K562 (cell line): Measurements from ENCODE around the gene GALE. TPM values are rescaled to one million over a fixed set of nuclear protein-coding genes. Genes with fewer than 3 reads are reported as not detected.
A peak's percentile ranks its signal among the peaks of the same experiment; 100 is the strongest.
"Not testable (repeated sequence)": the region's sequence is repeated elsewhere in the genome, so short reads cannot be mapped to it uniquely, and the experiment has no call there.

Source experiments
- ATAC-seq: fragments of 200-7000 bp; cut with Tn5 transposase; 3 replicates; pipeline ENCODE4 v1.9.1; 2020; ENCODE audit warnings: moderate library complexity
- BruUV-seq: library from RNA; stranded (reverse); fragments of 400-500 nt; replicated peaks from 2 replicates; lab custom pipeline; 2021; lab: Mats Ljungman, UMichigan
- CTCF ChIA-PET: fragments of 300-600 bp; formaldehyde crosslinking; extraction: SDS; loops from one replicate; lab custom pipeline; 2021; ENCODE audit warnings: low intra/inter-chr PET ratio; lab: Yijun Ruan, JAX
- POLR2A ChIA-PET: fragments of 300-600, 350-650 bp; sonication (Branson Sonifier 250); formaldehyde crosslinking; extraction: SDS; loops from one replicate; lab custom pipeline; 2021; ENCODE audit warnings: antibody characterized with exemption, inconsistent platforms; lab: Yijun Ruan, JAX
- DNase-seq, 4 experiments: peaks; one replicate each; pipeline versions ENCODE4 v3.0.0 to v3.0.0-alpha.2; 2011 to 2018; ENCODE audit warnings: low spot score in 3 of 4, mixed read lengths in 3 of 4; ENCODE audit errors: extremely low read depth in 1 of 4
- FAIRE-seq: peaks from 2 replicates; lab custom pipeline; 2011; peaks lifted over from hg19 to GRCh38; lab: Jason Lieb, UNC
- H2AFZ ChIP-seq: 2 replicates; pipeline ENCODE4 v1.6.0; 2011; ENCODE audit warnings: low read depth, low read length, control low read depth, inconsistent platforms
- H3K27ac ChIP-seq: fragments of 200-600 bp; 3 replicates; pipeline ENCODE4 v1.8.0; 2011; ENCODE audit warnings: low read depth, mild to moderate bottlenecking, control low read depth, inconsistent platforms, low read length, moderate library complexity, mixed read lengths; ENCODE audit errors: extremely low read depth
- H3K27me3 ChIP-seq, 2 experiments: fragments of 300-600 bp in 1 of 2; 2 replicates in 1 of 2; 3 replicates in 1 of 2; pipeline versions ENCODE4 v1.6.0 to v1.8.0; 2011; ENCODE audit warnings: inconsistent platforms in 2 of 2, low read length in 2 of 2, mild to moderate bottlenecking in 1 of 2, mixed read lengths in 1 of 2, moderate library complexity in 1 of 2; ENCODE audit not compliant: control insufficient read depth in 2 of 2, insufficient read depth in 2 of 2
- H3K36me3 ChIP-seq: fragments of 300-600 bp; 3 replicates; pipeline ENCODE4 v1.8.0; 2011; ENCODE audit warnings: mild to moderate bottlenecking, low read length, inconsistent platforms; ENCODE audit not compliant: control insufficient read depth, insufficient read depth
- H3K4me1 ChIP-seq, 2 experiments: fragments of 200-600 bp in 1 of 2; replicated peaks in 1 of 2; 2 replicates in 1 of 2; 3 replicates in 1 of 2; pipeline versions ENCODE4 v1.5.1 to v1.8.0; 2011; ENCODE audit warnings: inconsistent platforms in 2 of 2, low read length in 2 of 2, mild to moderate bottlenecking in 1 of 2, mixed read lengths in 1 of 2, moderate library complexity in 1 of 2; ENCODE audit not compliant: control insufficient read depth in 2 of 2, insufficient read depth in 2 of 2
- H3K4me2 ChIP-seq: 2 replicates; pipeline ENCODE4 v1.6.1; 2011; ENCODE audit warnings: low read length, control low read depth, inconsistent platforms, mixed read lengths; ENCODE audit not compliant: insufficient read depth
- H3K4me3 ChIP-seq: fragments of 200-600 bp; sonication (generic), shearing (Covaris generic); 2 replicates; pipeline ENCODE4 v1.5.1; 2016; ENCODE audit warnings: control low read depth, inconsistent platforms
- H3K79me2 ChIP-seq: fragments of 200-600 bp; 3 replicates; pipeline ENCODE4 v1.8.0; 2011; ENCODE audit warnings: low read length, inconsistent platforms; ENCODE audit not compliant: control insufficient read depth, insufficient read depth
- H3K9ac ChIP-seq, 2 experiments: 2 replicates each; pipeline versions ENCODE4 v1.6.0 to v1.6.1; 2011; ENCODE audit warnings: low read depth in 2 of 2, low read length in 2 of 2, control low read depth in 1 of 2, inconsistent platforms in 1 of 2, mild to moderate bottlenecking in 1 of 2, mixed read lengths in 1 of 2; ENCODE audit not compliant: insufficient read depth in 1 of 2
- H3K9me1 ChIP-seq: one replicate; pipeline ENCODE4 v1.6.0; 2011; ENCODE audit warnings: inconsistent platforms, mild to moderate bottlenecking, low read length, moderate library complexity; ENCODE audit not compliant: control insufficient read depth, insufficient read depth
- H3K9me3 ChIP-seq: replicated peaks from 2 replicates; pipeline ENCODE4 v1.5.1; 2011; ENCODE audit warnings: low read depth, low read length, inconsistent platforms; ENCODE audit not compliant: control insufficient read depth, insufficient read depth
- H4K20me1 ChIP-seq: replicated peaks from 2 replicates; pipeline ENCODE4 v1.6.1; 2011; ENCODE audit warnings: low read length, inconsistent platforms, mixed read lengths; ENCODE audit not compliant: control insufficient read depth, insufficient read depth
- BACH1 ChIP-seq: fragments of 200-800 bp; sonication (Bioruptor generic); IDR thresholded peaks from 2 replicates; pipeline ENCODE4 v1.6.1; 2016; ENCODE audit warnings: missing genetic modification characterization, missing compliant biosample characterization
- DACH1 ChIP-seq: fragments of 450-650 bp; IDR thresholded peaks from 2 replicates; pipeline ENCODE4 v1.6.1; 2018; ENCODE audit not compliant: partially characterized antibody
- FOXA3 ChIP-seq, 2 experiments: fragments of 450-650 bp in 1 of 2; sonication (generic) in 1 of 2; formaldehyde crosslinking; IDR thresholded peaks in 1 of 2; conservative IDR thresholded peaks in 1 of 2; 2 replicates each; pipeline versions ENCODE4 v1.4.0 to v1.8.0; 2020 to 2022; ENCODE audit warnings: mild to moderate bottlenecking in 2 of 2, missing genetic modification reagents in 1 of 2
- HDAC3 ChIP-seq: fragments of 450-650 bp; IDR thresholded peaks from 2 replicates; pipeline ENCODE4 v1.6.1; 2018; ENCODE audit warnings: borderline replicate concordance, mild to moderate bottlenecking, moderate library complexity; ENCODE audit not compliant: partially characterized antibody
- KDM1A ChIP-seq, 2 experiments: fragments of 450-650 bp; IDR thresholded peaks; 2 replicates each; pipeline ENCODE4 v1.6.1; 2016; ENCODE audit warnings: mild to moderate bottlenecking in 2 of 2
- LARP7 ChIP-seq: fragments of 450-650 bp; IDR thresholded peaks from 2 replicates; pipeline ENCODE4 v1.6.1; 2016
- PCBP2 ChIP-seq: fragments of 200-400 bp; formaldehyde crosslinking; IDR thresholded peaks from 2 replicates; pipeline ENCODE4 v1.6.1; 2018; ENCODE audit warnings: low read length, low read depth, mild to moderate bottlenecking, moderate library complexity; ENCODE audit not compliant: poor library complexity, severe bottlenecking
- RCOR1 ChIP-seq, 2 experiments: IDR thresholded peaks; 2 replicates each; pipeline ENCODE4 v1.6.1; 2012; ENCODE audit warnings: low read depth in 2 of 2, low read length in 2 of 2, borderline replicate concordance in 1 of 2, improper control_type of control experiment in 1 of 2
- TAF1 ChIP-seq: IDR thresholded peaks from 2 replicates; pipeline ENCODE4 v1.6.1; 2011; ENCODE audit warnings: mild to moderate bottlenecking, low read length, moderate library complexity; ENCODE audit not compliant: insufficient read depth, control insufficient read depth, severe bottlenecking; ENCODE audit errors: extremely low read depth
- YBX1 ChIP-seq: fragments of 450-650 bp; IDR thresholded peaks from 2 replicates; pipeline ENCODE4 v1.7.1; 2016; ENCODE audit warnings: mild to moderate bottlenecking
- WGBS: fragments of 100-300 bp; shearing (Covaris generic); methylation state at CpG from one replicate; pipeline ENCODE4 v1.1.6; 2016; ENCODE audit warnings: low coverage, mixed read lengths; ENCODE audit not compliant: insufficient coverage; ENCODE audit errors: missing lambda C conversion rate; 5-methylcytosine and 5-hydroxymethylcytosine counted together
- in situ Hi-C: fragments of 300-500 bp; cut with MboI; formaldehyde crosslinking; loops from 4 replicates; pipeline ENCODE4 v1.15.0; 2018; ENCODE audit warnings: inconsistent platforms, mixed read lengths
- intact Hi-C: fragments of 100-400 bp; cut with micrococcal nuclease; formaldehyde crosslinking; loops from 2 replicates; pipeline ENCODE4 v1.14.2; 2022
- polyA plus RNA-seq, 8 experiments: library from polyadenylated mRNA; depleted of rRNA in 4 of 8; stranded (reverse) in 5 of 8; unstranded in 3 of 8; fragments of >200 nt; fragmentation: Nextera tagmentation in 2 of 8; fragmentation: Illumina TruSeq in 1 of 8; extraction: Ambion mirVana in 2 of 8; extraction: Trizol in 1 of 8; gene quantifications; 2 replicates each; pipeline versions ENCODE4 v1.2.1 to v1.2.3, GENCODE V29; 2011 to 2014; ENCODE audit warnings: inconsistent platforms in 1 of 8, missing spikeins in 1 of 8
- total RNA-seq, 7 experiments: library from RNA; depleted of rRNA in 6 of 7; stranded (reverse); fragments of >200 nt in 6 of 7; fragmentation: Illumina TruSeq in 2 of 7; extraction: Trizol in 2 of 7; gene quantifications; 2 replicates each; pipeline versions ENCODE4 v1.2.1 to v1.2.3, GENCODE V29; 2011 to 2021; ENCODE audit warnings: low replicate concordance in 1 of 7

The GALE gene
- total and polyA plus RNA-seq, 9 of the 15 experiments (the other 6 are each of a cell fraction or from before 2014, with no cell fraction given) = 8.4 to 139 (median 88.3) TPM

GRCh38 chr1:23836037-23836436 is 35.5 kb upstream of the GALE start (continued):
- TF ChIP-seq YBX1 = no peak
- no peak for TF ChIP-seq BACH1 (tag)
- TF ChIP-seq HDAC3 = no peak

- H3K27me3 ChIP-seq, H3K9me3 ChIP-seq, H3K9ac ChIP-seq, FAIRE-seq, ATAC-seq, intact Hi-C loops, H3K36me3 ChIP-seq, DNase-seq, BruUV-seq, H3K9me1 ChIP-seq, CTCF ChIA-PET, in situ Hi-C loops, H3K79me2 ChIP-seq, H3K27ac ChIP-seq, H4K20me1 ChIP-seq, H3K4me3 ChIP-seq, H3K4me2 ChIP-seq: not testable (repeated sequence)
- 30% methylated on average over 6 of the region's 6 CpGs for WGBS
- Histone ChIP-seq H3K4me1 (peaks cover 11% of the 10 kb centered on the region in 2 experiments; a peak in 4 of 5 replicates), H2AFZ (0 out of 2 replicates have a peak overlapping the region, but pooled peaks have one; percentile 12)
- POLR2A ChIA-PET = interaction anchor here (0.9 to 1.3 kb wide), 2 partner anchors 9 to 17 kb away, joined by 3 to 4 read pairs; partner anchors contain the start of gene HMGCL
These were observed 33.6 kb upstream of the GALE start for GRCh38 chr1:23834156-23834555.

DNA sequence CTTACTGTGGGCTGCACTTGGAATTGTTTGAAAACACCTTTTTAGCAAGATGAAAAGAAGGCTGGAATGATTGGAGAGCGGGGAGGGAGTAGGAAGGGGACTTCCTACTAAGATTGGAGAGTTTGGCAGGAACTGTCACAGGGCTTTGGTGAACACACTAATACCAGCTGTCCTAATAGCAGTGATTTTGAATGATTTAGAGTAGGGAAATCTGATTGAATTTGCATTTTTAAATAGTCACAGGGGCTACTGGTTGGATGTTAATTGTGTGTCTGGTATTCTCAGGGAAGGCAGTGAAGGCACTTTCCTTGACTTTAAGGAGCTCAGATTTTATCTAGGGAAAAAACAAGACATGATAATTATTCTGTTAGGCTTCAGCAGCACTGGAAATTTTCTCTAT is 27.2 kb upstream of the GALE start:
- in situ Hi-C loops = no loop called here
- POLR2A ChIA-PET = interaction anchor here (0.7 kb wide), 1 partner anchor 1770 kb away, joined by 4 read pairs; no protein-coding TSS in a partner anchor

More for the DNA sequence above, 27.2 kb upstream of the GALE start:
- H4K20me1 ChIP-seq = no peaks in the 10 kb centered on the region
- WGBS = 67% methylated on average over 1 of the region's 1 CpG
- DNase-seq = no peak
- H3K27ac ChIP-seq = no peak overlapping the region
- H3K4me3 ChIP-seq = no peak overlapping the region
- peaks cover 8 to 24% of the 10 kb centered on the region in 2 experiments; a peak in 4 of 5 replicates for H3K4me1 ChIP-seq
- H3K36me3 ChIP-seq = no peaks in the 10 kb centered on the region
- no peak overlapping the region for H3K9ac ChIP-seq
- 0 out of 4 replicates have a peak, but pooled peaks of 1 of the 2 experiments have one; percentile 9 for TF ChIP-seq RCOR1 (IDR thresholded peaks at IDR 0.05; ENCODE audit: borderline replicate concordance in 1 of 2, low read depth in 2 of 2, low read length in 2 of 2)
- peak; percentile 48 to 69; a peak in 3 of 4 replicates for TF ChIP-seq KDM1A (IDR thresholded peaks at IDR 0.05)
- TF ChIP-seq DACH1 = peak; percentile 41
- no peak for TF ChIP-seq FOXA3 (CRISPR knock-in tag; conservative IDR thresholded peaks at IDR 0.05 in 1 of 2, IDR thresholded peaks at IDR 0.05 in 1 of 2)
- TF ChIP-seq TAF1 = no peak
- TF ChIP-seq PCBP2 = no peak
- TF ChIP-seq LARP7 = no peak
- TF ChIP-seq, all 486 proteins: peak for 3
- Histone ChIP-seq H3K79me2 (peaks cover 14% of the 10 kb centered on the region), H3K27me3 (no peaks in the 10 kb centered on the region), H2AFZ (no peak overlapping the region), H3K9me3 (no peaks in the 10 kb centered on the region), H3K9me1 (no peaks in the 10 kb centered on the region), H3K4me2 (no peak overlapping the region)
- no peak for FAIRE-seq
- intact Hi-C loops = no loop called here
- CTCF ChIA-PET = no interaction called here
- no peak for ATAC-seq
- BruUV-seq = no TSS peak
